T follicular helper cell (primary cell): ENCODE measurements around the gene FAR2.
"Not testable (repeated sequence)": the region's sequence is repeated elsewhere in the genome, so short reads cannot be mapped to it uniquely, and the experiment has no call there.

Experiments
- DNase-seq: peaks from one replicate; pipeline ENCODE4 v3.0.0-alpha.2; 2020; ENCODE audit warnings: low read depth

FAR2 gene

GRCh38 chr12:29322157-29322556 lies 173.1 kb downstream of the FAR2 start:
- DNase-seq = no peak

- DNase-seq = no peak
Observed at GRCh38 chr12:29329411-29329810, 180.3 kb downstream of the FAR2 start.

GRCh38 chr12:29333178-29333577 lies 184.1 kb downstream of the FAR2 start:
- no peak for DNase-seq

GRCh38 chr12:29334937-29335336 lies 185.9 kb downstream of the FAR2 start:
- no peak for DNase-seq

GRCh38 chr12:29337325-29337724 lies 188.2 kb downstream of the FAR2 start:
- no peak for DNase-seq

GRCh38 chr12:29343022-29343799 lies 194.1 kb downstream of the FAR2 start:
- DNase-seq = no peak

- no peak for DNase-seq
Observed at GRCh38 chr12:29346769-29347421, 197.8 kb downstream of the FAR2 start.

GRCh38 chr12:29350080-29350479 lies 201.0 kb downstream of the FAR2 start:
- no peak for DNase-seq

GRCh38 chr12:29354954-29355353 lies 205.9 kb downstream of the FAR2 start:
- no peak for DNase-seq

- no peak for DNase-seq
Observed at GRCh38 chr12:29365091-29365490, 216.0 kb downstream of the FAR2 start.

GRCh38 chr12:29374012-29374411 lies 224.9 kb downstream of the FAR2 start:
- no peak for DNase-seq

GRCh38 chr12:29374913-29375312 lies 225.8 kb downstream of the FAR2 start:
- no peak for DNase-seq

GRCh38 chr12:29376118-29376517 lies 227.0 kb downstream of the FAR2 start:
- no peak for DNase-seq

- DNase-seq = peak; percentile 89
Observed at GRCh38 chr12:29380536-29381523, 231.8 kb downstream of the FAR2 start, which contains the start of gene ERGIC2. Gene ERGIC2 (minus strand): TSS chr12:29381172. CDS start chr12:29371633, 9,539 bp downstream.

GRCh38 chr12:29382251-29382650 lies 233.2 kb downstream of the FAR2 start:
- no peak for DNase-seq

- not testable (repeated sequence) for DNase-seq
Observed at GRCh38 chr12:29385194-29385593, 236.1 kb downstream of the FAR2 start.
